Stimulated activated CD4-positive, alpha-beta T cell treated with anti-CD3 and anti-CD28 coated beads, Interleukin-12 subunit alpha, Interleukin-12 subunit beta, amount 100 ng/mL, for 24 hours (primary cell): ENCODE data around the gene ODF4.
"Not testable (repeated sequence)": the region's sequence is repeated elsewhere in the genome, so short reads cannot be mapped to it uniquely, and the experiment has no call there.

Experiments
- DNase-seq, 2 experiments: peaks; one replicate each; pipeline ENCODE4 v3.0.0-alpha.2; 2020; ENCODE audit warnings: low read depth in 2 of 2

Gene ODF4

GRCh38 chr17:8394497-8394896, 54.9 kb downstream of the ODF4 start:
- DNase-seq: not testable (repeated sequence)
